Kidney capillary endothelial cell (primary cell): Measurements from ENCODE around the gene PPIF.

Experiments
- DNase-seq: peaks from one replicate; pipeline ENCODE4 v3.0.0-alpha.2; 2018; ENCODE audit warnings: low spot score

PPIF gene

DNA sequence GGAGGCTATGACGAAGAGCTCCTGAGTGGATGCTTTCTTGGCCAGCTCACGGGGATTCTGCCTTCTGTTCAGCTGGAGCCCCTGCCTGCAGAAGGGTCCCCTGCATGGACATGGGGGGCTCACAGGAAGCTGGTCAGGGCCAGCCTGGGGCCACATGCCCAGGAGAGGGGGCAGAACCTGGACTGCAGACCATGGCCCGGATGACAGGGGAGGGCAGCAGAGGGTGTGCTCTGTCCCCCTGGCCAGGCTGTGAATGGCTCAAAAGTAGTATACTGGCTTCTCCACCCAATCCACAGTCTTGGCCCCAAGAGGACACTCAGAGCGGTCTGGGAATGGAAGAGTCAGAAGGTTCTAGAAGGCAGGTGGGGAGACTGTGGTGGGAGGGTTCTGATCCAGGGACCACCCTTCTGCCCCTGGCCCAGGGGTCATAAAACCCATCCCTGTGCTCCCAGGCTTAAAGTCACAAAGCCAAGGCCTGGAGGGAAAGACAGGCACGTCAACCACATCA lies 40.3 kb downstream of the PPIF start:
- DNase-seq: no peak

DNA sequence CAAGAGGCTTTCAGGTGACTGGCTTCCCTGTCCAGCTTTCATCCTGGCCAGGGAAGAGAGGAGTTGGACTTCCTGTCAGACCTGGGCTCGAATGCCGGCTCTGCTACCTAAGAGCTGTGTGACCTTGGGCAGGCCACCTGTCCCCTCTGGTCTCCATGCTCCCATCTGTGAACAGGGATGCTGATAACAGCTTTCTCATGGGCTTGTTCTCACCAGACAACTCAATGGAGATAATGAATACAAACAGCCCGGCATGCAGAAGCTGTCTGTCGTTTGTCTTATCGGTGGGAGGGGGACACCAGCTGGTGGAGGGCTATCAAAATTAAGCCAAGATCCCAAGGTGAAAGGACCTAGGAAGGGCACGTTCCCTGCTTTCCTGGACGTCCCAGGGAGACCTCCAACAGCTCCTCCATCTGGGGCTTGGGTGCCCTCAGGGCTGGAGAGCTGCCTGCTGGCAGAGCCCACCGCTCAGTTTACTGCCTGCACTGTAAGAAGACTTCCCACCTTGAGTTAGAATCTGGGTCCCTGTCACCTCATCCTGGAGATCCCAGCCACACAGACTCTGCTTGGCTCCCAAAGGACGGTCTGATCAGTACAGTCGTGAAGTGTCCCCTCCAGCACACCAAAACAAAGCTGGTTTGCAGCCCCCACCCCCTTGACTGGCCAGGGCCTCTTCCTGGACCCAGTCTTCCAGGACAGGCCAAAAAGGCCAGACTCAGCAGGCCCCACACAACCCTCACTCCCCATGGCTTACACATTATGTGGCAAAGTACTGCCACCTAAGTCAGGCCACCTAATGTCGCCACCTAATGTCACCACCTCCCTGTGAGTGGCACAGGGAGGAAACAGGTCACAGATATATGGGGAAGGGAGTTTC lies 40.9 kb downstream of the PPIF start:
- no peak for DNase-seq

- no peak for DNase-seq
Measured at GRCh38 chr10:79390057-79390456, 42.8 kb downstream of the PPIF start.

- no peak for DNase-seq
Measured at GRCh38 chr10:79390551-79391229, 43.4 kb downstream of the PPIF start.

DNA sequence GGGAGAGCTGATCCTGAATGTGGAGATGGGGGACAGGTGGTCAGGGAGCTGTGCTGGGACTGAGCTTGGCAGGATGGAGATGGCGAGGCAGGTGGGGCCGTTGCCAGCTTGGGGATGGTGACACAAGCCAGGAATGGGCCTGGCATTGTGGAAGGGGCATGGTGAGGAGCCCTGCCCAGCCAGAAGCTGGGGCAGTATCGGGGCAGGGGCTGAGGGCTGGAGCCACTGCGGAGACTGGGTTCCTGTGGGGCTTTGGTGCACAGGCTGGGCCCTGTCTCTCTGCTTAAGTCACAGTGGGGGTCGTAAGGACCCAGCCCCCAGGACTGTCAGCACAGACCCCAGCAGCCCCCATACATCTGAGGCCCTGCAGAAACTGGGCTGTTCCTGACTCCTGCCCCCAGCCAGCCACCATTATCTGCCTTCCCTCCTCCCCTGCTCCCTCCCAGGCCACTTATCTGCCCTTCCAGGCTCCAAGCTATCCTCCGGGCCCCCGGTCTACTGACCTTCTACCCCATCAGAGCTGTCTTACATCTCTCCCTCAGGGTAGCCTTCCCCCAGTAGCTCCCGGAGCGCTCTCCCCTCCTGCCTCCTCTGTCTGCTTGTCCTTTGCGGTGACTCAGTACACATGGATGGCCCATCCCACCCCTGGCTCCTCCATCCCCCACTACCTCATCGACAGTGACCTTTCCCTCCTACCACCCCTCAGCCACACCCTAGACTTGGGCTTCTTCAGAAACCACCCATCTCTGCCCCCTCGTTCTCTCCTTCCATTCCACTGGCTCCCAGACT lies 44.2 kb downstream of the PPIF start:
- no peak for DNase-seq

DNA sequence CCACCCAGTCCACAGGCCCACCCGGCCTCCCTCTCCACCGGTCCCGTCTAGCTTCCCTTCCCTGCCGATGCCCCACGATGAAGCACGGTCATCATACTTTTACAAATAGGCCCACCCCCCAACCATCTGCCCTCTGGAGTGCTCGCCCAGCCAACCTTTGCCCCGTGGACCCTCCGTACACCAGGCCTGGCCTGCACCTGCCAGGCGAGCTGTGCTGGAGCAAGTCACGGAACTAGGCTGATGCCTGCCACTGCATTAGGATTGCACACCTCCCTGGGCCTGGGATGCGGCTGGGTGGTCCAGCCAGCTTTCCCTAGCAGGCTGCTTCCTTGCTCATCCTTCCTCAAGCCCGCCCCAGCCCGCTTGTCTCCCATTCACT lies 44.7 kb downstream of the PPIF start:
- no peak for DNase-seq

- DNase-seq: no peak
Measured at GRCh38 chr10:79392506-79393176, 45.4 kb downstream of the PPIF start.

GRCh38 chr10:79393221-79393923 lies 46.1 kb downstream of the PPIF start:
- no peak for DNase-seq

DNA sequence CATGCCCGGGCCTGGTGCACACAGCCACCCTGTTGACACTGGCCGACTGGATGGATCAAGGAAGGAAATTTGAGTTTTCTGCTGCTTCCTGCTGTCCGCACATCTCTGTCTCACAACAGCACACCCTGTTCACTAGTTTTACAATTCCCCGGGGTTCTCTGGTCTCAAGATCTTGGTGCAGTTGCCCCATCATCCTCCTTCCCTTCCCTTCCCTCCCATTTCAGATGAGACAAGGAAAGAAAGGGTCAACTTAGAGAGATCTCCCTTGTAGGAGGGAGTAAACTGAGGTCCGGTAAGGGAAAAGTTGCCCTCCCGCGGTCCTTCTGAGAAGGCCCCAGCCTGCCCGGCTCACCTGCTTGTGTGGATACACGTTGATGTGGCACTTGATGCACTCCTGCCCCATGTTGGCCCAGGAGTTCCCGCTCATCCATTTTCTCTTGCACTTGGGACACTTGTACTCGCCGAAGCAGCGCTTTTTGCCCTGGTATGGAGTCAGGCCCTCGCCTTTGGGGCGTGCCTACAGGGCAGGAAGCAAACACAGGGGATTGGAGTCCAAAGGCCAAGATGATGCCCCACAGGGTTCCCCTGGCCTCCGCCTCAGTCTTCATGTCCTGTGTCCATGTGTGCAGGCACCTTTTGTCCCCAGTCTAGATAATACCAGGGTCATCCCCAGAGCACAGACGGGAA lies 46.8 kb downstream of the PPIF start:
- DNase-seq: no peak

DNA sequence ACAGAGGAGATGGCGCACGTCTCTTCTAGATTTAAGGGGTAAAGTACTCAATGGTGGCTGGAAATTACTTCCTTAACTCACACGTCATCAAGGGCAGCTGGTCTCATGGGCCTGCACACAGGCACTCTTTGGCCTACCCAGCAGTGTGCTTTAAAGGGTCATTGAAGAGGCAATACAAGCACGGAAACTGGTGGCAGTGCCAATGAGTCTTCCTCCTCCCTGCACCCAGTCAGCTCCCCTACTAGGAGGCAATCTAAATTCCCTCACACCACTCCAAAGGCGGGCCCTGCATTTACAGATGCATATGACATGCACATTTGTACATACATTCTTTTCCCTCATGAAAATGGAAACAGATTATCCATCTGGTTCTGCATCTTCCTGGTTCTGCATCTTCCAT lies 47.4 kb downstream of the PPIF start:
- no peak for DNase-seq

- no peak for DNase-seq
Measured at GRCh38 chr10:79396520-79396919, 49.3 kb downstream of the PPIF start.

DNA sequence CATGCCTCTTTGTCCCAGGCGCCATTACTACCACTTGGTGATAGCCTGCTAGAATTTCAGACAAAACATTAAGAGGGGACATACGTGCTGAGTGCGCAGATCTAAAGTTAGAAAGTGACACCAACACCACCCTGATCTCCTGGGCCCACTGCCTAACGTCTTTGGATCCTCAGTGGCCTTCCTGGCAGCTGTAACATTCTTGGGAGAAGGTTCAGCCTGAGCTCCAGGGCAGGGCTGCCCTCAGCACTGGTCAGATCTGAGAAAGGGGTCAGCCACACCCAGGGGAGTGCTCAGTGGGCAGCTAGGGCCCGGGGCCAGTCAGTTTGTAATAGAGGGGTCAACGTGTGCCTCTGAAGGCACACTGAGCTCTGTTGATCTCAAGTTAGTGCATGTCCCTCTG lies 49.8 kb downstream of the PPIF start:
- no peak for DNase-seq

- DNase-seq: no peak
Measured at GRCh38 chr10:79397575-79398303, 50.5 kb downstream of the PPIF start.

- DNase-seq: no peak
Measured at GRCh38 chr10:79398642-79399041, 51.4 kb downstream of the PPIF start.

DNA sequence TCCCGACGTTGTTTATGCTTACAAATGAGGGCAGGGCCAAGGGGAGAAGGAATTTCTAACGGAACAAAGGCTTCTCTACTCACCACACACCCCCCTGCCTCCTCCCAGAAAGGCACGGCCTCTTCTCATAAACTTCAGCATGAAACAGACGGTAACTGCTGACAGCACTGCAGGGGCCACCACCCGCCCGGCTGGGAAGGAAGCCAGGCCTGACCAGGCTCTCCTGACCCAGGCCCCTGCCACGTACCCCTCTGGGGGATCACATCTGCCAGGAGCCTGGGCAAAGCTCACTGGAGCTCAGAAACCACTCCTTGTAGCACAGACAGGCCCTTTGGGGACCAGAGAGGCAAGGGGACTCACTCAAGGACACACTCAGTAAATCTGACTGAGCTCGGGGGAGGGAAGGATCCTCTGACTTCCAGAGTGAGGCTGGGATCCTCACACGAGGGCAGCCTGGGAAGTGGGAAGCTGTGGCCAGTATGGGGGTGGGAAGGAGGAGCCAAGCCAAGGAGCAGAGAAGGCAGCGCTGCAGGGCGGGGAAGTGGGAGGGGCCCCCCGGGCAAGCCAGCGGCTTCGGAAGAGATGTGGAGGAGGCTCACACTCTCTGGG lies 52.1 kb downstream of the PPIF start:
- DNase-seq: peak; percentile 49

- DNase-seq: peak; percentile 33
Measured at GRCh38 chr10:79400146-79401004, 53.1 kb downstream of the PPIF start.

DNA sequence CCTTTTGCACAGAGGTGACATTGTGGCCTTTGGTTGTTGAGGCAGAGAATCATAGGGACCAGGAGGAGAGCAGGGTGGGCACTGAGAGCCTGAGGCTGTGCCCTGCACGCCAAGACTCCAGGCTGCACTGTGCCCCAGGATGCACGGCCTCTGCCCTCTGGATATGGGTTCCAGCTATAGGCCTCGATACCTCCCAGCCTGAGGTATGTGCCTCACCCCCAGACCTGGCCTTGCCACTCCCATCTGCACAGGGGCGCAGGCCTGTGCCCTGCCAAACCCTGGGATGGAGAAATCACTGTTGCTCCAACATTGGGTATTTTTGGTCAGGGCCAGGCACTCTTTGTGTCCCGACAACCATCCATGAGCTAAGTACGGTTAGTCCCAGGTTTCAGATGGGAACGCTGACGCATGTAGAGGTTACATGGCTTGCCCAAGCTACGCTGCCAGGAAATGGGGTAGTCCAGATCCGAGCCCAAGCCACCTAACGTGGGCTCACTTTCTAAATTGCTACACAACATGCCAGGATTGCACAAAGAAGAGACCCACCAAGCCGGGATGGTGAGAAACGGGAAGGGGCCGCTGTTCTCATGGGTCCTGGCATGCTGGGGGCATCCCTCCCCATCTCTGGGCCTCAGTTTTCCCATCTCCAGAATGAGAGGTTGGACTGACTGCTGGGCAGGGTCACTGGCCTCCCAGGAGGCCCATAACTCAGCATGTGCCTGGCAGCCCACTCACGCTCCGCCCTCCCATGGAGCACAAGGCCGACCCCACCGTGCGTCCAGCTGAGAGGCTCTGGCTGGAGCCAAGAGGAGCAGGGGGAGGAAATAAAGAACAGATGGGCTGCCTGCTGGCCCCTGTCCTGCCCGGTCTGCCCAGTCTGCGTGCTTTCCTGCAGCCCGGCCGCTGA lies 54.0 kb downstream of the PPIF start:
- no peak for DNase-seq

DNA sequence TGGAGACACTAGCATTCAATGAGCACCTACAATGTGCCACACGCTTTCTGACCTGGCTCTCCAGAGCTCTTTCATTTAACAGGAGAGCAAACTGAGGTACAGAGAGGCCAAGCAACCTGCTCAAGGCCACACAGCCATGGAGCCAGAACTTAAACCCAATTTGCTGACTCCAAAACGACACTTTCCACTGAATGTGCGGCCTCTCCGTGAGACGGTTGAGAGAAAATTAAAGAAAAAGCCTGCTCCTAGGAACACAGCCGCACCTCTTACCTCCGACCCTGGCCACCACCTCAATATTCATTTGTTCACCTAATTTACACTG lies 55.3 kb downstream of the PPIF start:
- no peak for DNase-seq
